CD1c-positive myeloid dendritic cell (primary cell): Measurements from ENCODE around the gene TST.

Experiments used
- DNase-seq: peaks from one replicate; pipeline ENCODE4 v3.0.0-alpha.2; 2016; ENCODE audit errors: extremely low spot score

The TST gene

GRCh38 chr22:36982136-36982535 is 37.1 kb downstream of the TST start:
- no peak for DNase-seq

- DNase-seq: no peak
Observed at GRCh38 chr22:36981247-36981775, 37.9 kb downstream of the TST start.

- DNase-seq: no peak
Observed at GRCh38 chr22:36979016-36979910, 40.0 kb downstream of the TST start.

- DNase-seq: peak; percentile 95
Observed at GRCh38 chr22:36977947-36978660, 41.1 kb downstream of the TST start.

- DNase-seq: peak; percentile 64
Observed at GRCh38 chr22:36977401-36977861, 41.8 kb downstream of the TST start.

GRCh38 chr22:36976606-36977005 is 42.6 kb downstream of the TST start:
- DNase-seq: no peak

- no peak for DNase-seq
Observed at GRCh38 chr22:36971341-36972125, 47.7 kb downstream of the TST start.

GRCh38 chr22:36968249-36968964 is 50.8 kb downstream of the TST start:
- no peak for DNase-seq

- peak; percentile 75 for DNase-seq
Observed at GRCh38 chr22:36966851-36967540, 52.3 kb downstream of the TST start.

- DNase-seq: peak; percentile 30
Observed at GRCh38 chr22:36965696-36966095, 53.6 kb downstream of the TST start.

GRCh38 chr22:36964106-36964505 is 55.1 kb downstream of the TST start:
- DNase-seq: no peak

- DNase-seq: no peak
Observed at GRCh38 chr22:36963302-36963701, 55.9 kb downstream of the TST start.

- DNase-seq: no peak
Observed at GRCh38 chr22:36961626-36962025, 57.6 kb downstream of the TST start.
